HepG2 (cell line): ENCODE measurements around the gene FBLN7.

ENCODE experiments used
- CREB1 ChIP-seq, 2 experiments: fragments of 450-650 bp in 1 of 2; IDR thresholded peaks; 2 replicates each; pipeline ENCODE4 v1.6.1; 2016 to 2017; ENCODE audit warnings: control low read depth in 1 of 2, mild to moderate bottlenecking in 1 of 2, missing compliant biosample characterization in 1 of 2, missing genetic modification characterization in 1 of 2
- EZH2 ChIP-seq: conservative IDR thresholded peaks from 2 replicates; pipeline ENCODE4 v1.6.1; 2012; ENCODE audit warnings: mild to moderate bottlenecking, low read depth, low read length, moderate library complexity
- SP1 ChIP-seq, 2 experiments: fragments of 450-650 bp in 1 of 2; sonication (generic) in 1 of 2; formaldehyde crosslinking in 1 of 2; IDR thresholded peaks; 2 replicates each; pipeline versions ENCODE4 v1.4.0 to v1.6.1; 2016 to 2020; ENCODE audit warnings: missing genetic modification reagents in 1 of 2
- TF ChIP-seq, protein P1 (sequence below), 2 experiments: sonication (generic) in 1 of 2; formaldehyde crosslinking in 1 of 2; IDR thresholded peaks; 2 replicates each; pipeline versions ENCODE4 v1.5.1 to v1.6.1; 2011 to 2020; ENCODE audit warnings: borderline replicate concordance in 1 of 2, low read depth in 1 of 2, low read length in 1 of 2, mild to moderate bottlenecking in 1 of 2, missing genetic modification reagents in 1 of 2, moderate library complexity in 1 of 2

DNA sequence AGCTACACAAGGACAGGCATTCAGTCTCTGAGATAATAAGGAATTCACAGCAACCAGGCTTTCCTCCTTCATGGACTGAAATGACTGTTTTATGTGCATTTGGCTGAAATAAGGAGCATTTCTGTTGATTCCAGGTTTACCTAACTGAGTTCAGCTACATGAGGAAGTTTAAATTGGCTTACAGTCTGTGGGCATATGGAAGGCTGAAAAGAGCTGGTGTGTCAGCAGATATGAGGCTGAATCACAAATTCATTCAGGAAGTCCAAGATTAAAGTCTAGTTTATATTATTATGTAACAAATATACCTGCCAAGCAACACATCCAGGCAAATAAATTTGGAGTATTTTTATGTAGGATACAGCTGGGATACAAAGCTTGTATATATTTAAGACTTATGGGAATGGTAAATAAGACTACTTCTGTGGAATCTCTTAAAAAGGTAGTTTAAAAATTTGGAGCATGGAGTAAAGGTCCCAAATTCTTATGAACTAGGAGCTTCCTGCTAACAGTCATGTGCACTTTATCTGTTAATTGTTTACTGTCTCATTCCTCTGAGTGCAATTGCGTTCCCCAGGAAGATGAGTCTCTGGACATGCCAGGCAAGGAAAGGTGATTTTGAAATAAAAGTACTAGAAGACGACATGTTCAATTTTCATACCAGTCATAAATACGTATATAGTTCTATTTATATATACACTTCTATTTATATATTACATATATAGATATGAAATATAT, 63.7 kb downstream of the FBLN7 start:
- TF ChIP-seq SP1 (IDR thresholded peaks at IDR 0.05), result no peak
- TF ChIP-seq SP1 (CRISPR knock-in tag; IDR thresholded peaks at IDR 0.05), result no peak
- no peak for TF ChIP-seq EZH2
- TF ChIP-seq, protein P1, sequence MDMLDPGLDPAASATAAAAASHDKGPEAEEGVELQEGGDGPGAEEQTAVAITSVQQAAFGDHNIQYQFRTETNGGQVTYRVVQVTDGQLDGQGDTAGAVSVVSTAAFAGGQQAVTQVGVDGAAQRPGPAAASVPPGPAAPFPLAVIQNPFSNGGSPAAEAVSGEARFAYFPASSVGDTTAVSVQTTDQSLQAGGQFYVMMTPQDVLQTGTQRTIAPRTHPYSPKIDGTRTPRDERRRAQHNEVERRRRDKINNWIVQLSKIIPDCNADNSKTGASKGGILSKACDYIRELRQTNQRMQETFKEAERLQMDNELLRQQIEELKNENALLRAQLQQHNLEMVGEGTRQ (IDR thresholded peaks at IDR 0.05; ENCODE audit: low read depth, low read length), result no peak
- TF ChIP-seq, protein P1 (CRISPR knock-in tag; IDR thresholded peaks at IDR 0.05; ENCODE audit: borderline replicate concordance), result no peak
- no peak for TF ChIP-seq CREB1 (IDR thresholded peaks at IDR 0.05)
- TF ChIP-seq CREB1 (CRISPR knock-in tag; IDR thresholded peaks at IDR 0.05), result no peak
